GM19468 (cell line): ENCODE data around the gene FLT1.

Experiments used
- ATAC-seq: cut with Tn5 transposase; IDR thresholded peaks from one replicate; pipeline ENCODE4 v1.9.1; 2021; ENCODE audit warnings: mild to moderate bottlenecking, moderate library complexity, moderate number of reproducible peaks; ENCODE audit not compliant: unreplicated experiment; ENCODE audit errors: extremely low read depth

FLT1 gene

DNA sequence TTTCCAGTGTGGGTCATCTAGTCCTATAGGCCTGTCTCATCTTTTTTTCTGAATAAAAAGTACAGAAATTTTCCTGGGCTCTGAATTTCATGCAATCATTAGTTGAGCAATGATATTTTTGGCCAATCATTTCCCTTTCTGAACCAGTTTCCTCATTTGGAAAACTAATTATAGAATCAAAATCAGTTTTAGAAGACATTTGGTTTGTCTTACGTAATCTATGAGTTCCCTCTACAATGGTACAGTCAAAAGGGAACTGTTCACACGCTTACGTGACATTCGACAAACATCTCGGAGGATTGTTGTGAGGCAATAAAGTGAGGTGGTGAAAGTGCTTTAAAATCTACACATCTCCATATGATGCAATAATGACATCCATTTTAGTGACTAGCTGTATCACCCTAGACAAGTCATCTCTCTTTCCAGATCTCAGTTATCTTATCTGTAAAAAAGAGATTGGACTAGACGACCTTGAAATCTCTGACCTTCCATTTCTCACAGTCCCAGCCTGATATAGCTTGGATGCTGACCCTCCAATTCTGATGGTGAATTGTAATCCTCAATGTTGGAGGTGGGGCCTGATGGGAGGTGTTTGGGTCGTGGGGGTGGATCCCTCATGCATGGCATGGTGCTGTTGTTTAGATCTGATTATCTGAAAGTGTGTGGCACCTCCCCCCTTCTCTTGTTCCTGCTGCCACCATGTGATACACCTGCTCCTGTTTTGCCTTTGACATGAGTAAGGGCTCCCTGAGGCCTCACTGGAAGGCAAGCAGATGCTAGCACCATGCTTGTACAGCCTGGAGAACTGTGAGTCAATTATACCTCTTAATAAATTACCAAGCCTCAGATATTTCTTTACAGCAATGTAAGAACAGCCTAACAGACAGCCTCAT is 26.7 kb downstream of the FLT1 start:
- no peak for ATAC-seq

DNA sequence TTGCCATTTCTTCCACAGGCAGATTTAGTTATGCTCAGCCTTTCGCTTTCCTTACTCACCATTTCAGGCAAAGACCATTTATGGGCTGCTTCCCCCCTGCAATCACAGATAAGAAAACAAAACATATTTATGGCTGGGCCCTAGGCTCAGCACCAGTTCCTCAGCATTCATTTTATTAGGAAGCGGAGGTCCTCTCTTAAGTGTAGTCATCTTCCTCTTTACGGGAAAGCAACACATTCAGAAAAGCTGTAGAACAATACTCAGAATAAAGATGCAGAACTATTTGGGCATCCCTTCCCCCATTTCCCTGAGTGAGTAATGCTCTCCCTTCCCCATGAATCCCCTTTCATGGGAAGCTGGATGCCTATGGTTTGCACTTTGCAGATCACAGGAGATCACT is 27.9 kb downstream of the FLT1 start:
- no peak for ATAC-seq

DNA sequence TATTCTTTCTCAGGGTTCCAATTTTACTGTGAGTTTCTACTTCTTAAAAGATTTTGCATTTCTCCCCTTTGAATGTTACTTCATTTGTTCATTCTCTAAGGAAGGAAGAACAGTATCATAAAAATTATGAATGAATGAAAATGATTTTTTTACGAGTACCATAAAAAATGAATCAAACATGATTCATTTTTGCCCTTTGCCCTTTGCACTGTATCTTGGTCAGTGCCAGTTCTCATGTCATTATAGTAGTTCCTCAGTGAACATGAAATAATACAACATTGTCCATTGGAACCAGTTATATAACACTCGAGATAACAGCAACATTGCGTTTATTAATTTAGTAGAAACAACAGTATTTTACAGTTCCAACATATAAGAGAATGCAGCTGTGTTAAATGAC is 28.8 kb downstream of the FLT1 start:
- ATAC-seq: no peak

DNA sequence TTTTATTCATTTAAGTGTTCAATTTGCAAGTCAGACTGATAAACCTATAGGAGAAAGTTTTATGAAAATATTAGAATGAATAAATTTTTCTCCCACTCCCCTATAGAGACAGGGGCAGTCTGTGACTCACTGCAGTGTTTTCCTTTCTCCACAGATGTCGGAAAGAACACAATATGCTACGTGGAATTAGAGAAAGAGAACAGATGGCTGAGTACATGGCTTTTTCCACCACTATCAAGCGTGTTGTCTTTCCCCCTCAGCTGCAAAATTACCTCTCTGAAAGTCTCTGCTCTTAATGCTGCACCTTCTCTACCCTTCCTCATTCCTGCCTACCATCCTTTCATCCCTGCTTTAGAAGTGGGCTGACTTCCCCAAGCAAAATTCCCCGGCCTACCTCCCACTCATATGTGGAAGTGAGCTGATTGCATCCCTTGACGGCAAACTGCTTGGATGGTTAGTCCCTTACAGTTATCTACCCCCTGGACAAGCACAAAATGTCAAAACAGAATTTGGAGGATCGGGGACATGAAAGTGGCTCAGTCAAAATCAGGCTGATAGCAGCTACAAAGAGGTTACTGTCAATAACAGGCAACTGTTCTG is 30.0 kb downstream of the FLT1 start:
- ATAC-seq: no peak

DNA sequence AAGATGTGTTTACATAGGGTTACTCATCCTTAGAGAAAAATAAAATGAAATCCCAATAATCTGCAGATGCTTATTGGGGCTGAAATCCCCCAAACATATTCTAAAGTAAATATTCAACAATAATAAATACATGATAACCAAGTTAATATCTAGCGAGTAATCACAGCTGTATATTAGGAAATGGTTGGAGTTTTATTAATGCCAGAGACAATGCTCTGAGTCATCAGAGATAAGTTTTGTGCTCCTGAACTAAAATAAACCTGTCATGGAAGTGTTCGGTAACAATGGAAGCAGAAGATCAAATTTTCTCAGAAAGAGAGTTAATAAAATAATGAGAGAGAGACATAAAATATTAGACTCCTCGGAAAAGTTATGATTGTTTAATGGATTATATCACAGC is 31.4 kb downstream of the FLT1 start:
- no peak for ATAC-seq

DNA sequence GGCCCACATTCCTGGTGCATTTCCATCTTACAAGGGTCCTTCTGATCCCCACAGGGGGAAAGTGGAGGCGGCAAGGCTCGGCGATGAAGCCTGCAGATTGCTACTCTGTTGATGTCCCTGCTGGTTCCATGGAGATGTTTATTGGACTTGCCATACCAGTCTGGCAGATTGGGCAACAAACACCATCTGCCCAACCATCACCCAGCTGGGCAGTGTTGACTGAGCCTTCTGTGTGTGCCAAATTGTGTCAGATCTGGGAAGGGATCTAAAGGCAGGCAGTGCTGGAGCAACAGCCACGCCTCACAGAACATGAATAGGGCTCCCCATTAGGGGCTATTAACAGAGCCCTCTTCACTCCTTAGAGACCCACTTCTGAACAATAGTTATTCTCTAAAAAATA is 35.0 kb downstream of the FLT1 start:
- ATAC-seq: no peak

DNA sequence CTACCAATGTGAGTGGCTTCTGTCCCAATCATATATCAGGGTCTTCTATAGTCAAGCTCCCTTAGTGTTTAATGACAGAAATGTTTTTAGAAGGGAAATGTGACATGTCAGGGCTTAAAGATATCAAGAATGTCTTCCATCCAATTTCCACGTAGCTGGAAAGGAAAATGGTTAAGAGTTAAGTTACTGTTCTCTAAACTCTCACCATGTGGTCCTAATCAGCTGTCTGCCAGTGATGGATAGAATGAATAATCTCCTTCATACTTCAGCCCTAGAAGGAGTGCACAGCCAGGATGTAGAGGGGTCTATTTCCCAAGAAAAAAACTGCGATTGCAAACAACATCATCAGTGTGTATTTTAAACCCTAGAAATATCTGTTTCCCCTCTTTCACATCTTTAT is 36.3 kb downstream of the FLT1 start:
- no peak for ATAC-seq

DNA sequence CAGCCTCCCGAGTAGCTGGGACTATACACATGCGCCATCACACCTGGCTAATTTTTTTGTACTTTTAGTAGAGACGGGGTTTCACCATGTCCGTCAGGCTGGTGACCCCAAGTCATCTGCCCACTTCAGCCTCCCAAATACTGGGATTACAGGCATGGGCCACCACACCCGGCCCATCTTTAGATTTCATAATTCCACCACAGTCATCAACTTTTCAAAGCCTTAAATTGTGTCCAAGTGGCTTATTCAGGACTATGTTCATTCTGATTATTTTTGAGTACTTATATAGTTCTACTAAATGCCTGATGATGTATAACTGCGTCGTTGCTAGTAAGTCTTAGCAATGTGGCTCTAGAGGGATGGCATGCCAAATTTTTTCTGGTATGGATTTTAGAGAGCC is 36.9 kb downstream of the FLT1 start:
- no peak for ATAC-seq

DNA sequence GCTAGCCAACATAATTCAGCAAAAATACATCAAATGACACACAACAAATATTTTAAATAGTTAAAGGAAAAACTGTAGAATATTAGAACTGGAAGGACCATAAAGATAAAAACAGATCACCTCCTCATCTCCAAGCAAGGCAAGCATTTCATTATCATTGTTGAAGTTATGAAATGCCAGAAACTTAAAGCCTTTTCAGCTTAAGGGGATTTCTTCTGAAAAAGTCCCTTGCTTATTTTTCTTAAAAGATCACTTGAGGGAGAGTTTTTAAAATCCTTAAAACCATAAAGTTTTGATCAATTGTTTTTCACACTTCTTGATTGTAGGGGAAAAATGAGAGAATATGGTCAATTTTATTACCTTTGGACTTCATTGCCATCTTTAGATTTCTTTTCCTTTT is 37.4 kb downstream of the FLT1 start:
- no peak for ATAC-seq

DNA sequence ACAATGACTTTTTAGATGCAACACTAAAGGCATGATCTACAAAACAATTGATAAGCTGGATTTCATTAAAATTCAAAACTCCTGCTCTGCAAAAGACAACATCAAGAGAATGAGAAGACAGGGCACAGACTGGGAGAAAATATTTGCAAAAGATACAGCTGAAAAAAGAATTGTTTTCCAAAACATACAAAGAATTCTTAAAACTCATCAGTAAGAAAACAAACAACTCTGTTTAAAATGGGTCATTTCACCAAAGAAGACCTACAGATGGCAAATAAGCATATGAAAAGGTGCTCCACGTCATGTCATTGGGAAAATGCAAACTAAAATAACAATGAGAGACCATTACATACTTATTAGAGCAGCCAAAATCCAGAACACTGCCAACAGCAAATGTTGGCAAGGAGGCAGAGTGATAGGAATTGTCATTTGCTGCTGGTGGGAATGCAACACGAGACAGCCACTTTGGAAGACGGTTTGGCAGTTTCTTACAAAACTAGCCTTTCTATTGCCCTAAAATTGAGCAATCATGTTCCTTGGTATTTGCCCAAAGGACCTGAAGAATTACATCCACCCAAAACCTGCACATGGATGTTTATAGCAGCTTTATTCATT is 39.2 kb downstream of the FLT1 start:
- ATAC-seq: no peak

DNA sequence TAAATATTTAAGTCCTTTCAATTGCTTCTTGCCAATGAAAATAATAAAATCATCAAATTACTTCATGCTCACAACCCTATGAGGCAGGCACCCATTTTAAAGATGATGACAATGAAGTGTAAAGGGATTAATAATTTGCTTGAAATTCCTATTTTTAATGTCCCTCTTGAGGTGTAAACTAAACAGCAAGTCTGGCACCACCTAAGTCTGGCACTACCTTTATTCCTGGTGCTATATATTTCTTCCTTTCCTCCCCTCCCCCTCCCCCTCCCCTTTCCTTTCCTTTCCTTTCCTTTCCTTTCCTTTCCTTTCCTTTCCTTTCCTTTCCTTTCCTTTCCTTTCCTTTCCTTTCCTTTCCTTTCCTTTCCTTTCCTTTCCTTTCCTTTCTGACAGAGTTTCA is 42.2 kb downstream of the FLT1 start:
- ATAC-seq: no peak

DNA sequence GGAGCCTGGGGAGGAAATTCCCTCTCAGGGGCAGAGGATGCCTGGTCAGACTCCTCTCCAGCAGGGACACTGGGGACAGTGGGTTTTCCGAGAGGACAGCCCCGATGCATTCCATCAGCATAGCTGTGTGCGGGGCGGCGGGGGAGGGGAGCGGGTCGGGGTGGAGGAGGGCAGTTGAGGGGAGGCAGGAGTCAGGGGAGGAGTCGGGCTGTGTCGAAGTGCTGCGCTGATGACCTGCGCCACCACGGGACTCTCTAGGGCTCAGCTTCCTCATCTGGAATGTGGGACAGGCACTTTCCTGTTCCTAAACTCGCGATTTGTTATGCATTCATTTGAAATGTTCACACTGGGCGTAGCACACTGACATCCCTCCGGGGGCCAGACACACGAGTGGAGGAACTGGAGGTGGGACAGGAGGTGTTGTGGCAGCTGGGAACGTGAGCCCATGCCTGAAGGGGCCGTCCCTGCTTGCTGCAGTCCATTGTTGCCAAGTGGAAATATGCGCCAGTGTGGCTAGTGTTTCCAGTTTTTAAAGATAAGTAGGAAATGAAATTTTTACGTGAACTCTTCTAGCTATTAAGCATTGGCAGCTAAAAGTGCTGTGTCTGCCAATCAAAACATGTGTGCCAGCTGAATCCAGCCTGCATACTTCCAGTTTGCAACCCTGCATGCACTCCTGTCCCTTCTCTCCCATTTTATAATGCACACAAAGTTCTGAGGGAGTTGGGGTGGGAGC is 43.3 kb downstream of the FLT1 start:
- ATAC-seq: no peak

DNA sequence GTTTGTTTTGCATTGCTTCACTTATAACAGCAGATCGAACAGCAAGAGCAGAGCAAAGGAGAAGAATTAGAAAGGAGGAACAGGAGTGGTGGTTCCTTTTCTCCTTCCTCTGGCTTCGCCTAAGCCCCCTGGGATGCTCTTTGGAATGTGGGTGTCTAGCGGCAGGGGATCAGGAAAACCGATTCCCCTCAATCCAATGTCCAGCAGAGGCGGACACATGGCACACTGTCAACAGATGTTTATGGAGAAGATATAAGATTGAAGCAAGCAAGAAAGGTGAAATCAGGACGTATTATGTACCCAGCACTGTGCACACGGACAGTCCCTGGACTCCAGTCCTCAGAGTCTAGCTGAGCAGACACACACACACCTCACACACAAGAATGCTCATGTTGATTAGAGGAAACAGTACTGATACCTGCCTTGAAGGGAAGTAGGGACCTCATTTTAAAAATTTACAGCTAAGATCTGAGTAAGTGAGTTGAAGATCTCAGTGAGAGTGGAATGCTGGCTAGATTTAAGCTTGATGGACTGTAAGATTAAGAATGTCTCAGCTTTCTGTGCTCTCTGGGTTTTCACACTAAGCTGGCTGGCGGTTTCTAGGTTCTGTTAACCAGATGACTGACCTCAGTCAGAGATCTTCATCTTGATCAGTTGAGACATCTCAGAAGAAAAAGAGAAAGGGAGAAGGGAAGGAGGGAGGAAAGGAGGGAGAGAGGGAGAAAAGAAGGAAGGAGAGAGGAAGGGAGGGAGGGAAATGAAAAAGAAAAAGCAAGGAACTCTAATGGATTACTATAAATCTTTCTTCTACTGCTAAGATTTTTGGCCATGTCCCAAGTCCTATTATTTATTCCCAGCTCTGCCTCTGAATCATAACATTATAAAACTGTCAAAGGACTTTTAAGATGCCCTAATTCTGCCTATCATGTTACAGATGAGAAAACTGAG is 44.8 kb downstream of the FLT1 start:
- ATAC-seq: peak; percentile 32

DNA sequence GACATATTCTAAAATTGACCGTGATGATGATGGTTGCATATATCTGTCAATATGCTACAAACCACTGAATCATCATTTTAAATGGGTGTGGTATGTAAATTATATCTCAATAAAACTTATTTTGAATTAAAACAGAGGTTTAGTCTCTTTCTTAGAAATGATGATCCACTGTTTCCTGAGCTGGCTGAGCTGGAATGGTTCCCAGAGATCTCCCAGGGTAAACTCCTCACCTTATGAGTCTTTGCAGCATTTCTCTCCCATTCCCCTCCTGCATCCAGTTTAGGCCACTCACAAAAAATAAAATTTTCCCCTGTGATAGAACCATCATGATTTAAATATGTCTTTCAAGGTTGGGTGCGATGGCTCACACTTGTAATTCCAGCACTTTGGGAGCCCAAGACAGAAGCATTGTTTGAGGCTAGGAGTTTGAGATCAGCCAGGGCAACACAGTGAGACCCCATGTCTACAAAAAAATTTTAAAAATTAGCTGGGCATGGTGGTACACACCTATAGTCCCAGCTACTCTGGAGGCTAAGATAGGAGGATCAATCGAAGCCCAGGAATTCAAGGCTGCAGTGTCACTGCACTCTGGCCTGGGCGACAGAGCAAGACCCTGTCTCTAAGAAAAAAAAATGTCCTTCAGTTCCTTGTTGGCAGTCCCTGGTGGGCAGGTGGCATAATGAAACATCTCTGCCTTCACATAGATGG is 46.1 kb downstream of the FLT1 start:
- ATAC-seq: no peak

DNA sequence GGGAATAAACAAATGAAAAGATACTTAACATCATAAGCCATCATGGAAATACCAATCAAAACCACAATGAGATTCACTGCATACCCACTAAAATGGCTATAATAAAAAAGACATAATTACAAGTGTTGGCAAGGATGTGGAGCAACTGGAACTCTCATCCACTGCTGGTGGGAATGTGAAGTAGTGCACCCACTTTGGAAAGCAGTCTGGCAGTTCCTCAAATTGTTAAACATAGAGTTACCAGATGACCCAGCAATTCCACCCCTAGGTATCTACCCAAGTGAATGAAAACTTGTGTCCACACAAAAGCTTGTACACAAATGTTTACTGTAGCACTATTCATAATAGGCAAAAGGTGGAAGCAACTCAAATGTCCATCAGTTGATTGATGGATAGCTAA is 46.9 kb downstream of the FLT1 start:
- ATAC-seq: no peak

DNA sequence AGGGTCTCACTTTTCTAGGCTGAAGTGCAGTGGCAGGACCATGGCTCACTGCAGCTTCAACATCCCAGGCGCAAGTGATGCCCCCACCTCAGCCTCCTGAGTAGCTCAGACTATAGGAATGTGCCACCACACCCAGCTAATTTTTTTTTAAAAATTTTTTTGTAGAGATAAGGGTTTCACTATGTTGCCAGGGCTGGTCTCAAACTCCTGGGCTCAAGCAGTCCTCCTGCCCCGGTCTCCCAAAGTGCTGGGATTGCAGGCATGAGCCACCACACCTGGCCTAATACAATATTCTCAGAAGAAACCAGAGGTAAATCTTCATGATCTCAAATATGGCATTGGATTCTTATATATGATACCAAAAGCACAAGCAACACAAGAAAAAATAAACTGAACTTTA is 47.7 kb downstream of the FLT1 start:
- no peak for ATAC-seq

DNA sequence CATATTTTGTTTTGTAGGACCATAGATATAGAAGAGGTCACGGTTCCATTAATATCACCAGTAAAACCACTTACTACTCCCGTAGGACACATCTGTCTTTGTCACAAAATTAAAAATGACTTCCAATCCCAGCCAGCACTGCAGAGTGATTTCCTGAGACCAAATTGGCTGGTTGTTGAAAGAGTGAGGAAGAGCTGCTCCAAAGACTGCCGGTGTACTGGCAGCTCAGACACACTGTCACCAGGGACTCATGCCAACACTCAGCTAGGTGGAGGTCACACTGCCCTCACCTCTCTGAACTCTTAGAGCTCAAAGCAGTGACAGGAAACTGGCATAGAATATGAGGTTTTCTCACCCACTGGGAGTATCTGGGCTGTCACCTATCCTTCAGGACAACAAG is 52.1 kb downstream of the FLT1 start:
- ATAC-seq: no peak

DNA sequence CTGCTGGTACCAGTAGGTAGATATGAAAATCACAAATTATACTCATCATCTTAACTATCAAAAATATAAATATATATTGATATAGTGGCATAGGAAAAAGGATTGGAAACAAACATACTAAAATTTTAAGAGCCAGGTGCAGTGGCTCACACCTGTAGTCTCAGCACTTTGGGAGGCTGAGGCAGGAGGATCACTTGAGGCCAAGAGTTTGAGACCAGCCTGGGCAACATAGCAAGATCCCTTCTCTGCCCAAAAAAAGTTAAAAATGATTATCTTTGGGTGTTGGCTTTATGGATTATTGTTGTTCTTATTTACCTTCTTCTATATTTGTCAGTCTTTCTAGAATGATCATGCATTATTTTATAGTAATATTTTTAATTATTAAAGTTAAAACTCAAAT is 53.4 kb downstream of the FLT1 start:
- no peak for ATAC-seq
